Neural cell (in vitro differentiated cells): ENCODE results near the gene FUBP1. TPM values are rescaled to one million over a fixed set of nuclear protein-coding genes. Genes with fewer than 3 reads are reported as not detected.

Experiments
- H2AFZ ChIP-seq: fragments of 200-600, 300-800 bp; sonication (generic), shearing (Covaris generic); 2 replicates; pipeline ENCODE4 v1.6.0; 2014; ENCODE audit warnings: low read depth, mild to moderate bottlenecking, antibody characterized with exemption, low read length, moderate library complexity
- H3F3A ChIP-seq: fragments of 200-600 bp; shearing (Covaris generic); 2 replicates; pipeline ENCODE4 v1.6.1; 2016; ENCODE audit warnings: mild to moderate bottlenecking, moderate library complexity, mixed read lengths, antibody characterized with exemption, low read length; ENCODE audit not compliant: insufficient read depth, poor library complexity, severe bottlenecking
- H3K27ac ChIP-seq: fragments of 200-600, 300-800 bp; sonication (generic), shearing (Covaris generic); 2 replicates; pipeline ENCODE4 v1.5.1; 2014; ENCODE audit warnings: mild to moderate bottlenecking, low read length, moderate library complexity
- H3K27me3 ChIP-seq: fragments of 300-800, 200-600 bp; sonication (generic), shearing (Covaris generic); 2 replicates; pipeline ENCODE4 v1.6.0; 2014; ENCODE audit warnings: mild to moderate bottlenecking, low read depth, low read length, moderate library complexity; ENCODE audit not compliant: insufficient read depth
- H3K36me3 ChIP-seq: fragments of 300-800, 200-600 bp; sonication (generic), shearing (Covaris generic); 2 replicates; pipeline ENCODE4 v1.5.1; 2014; ENCODE audit warnings: mild to moderate bottlenecking, antibody characterized with exemption, low read length, moderate library complexity; ENCODE audit not compliant: insufficient read depth
- H3K4me2 ChIP-seq: fragments of 300-800, 200-600 bp; sonication (generic), shearing (Covaris generic); 2 replicates; pipeline ENCODE4 v1.6.0; 2014; ENCODE audit warnings: mild to moderate bottlenecking, low read length
- H3K4me3 ChIP-seq: fragments of 300-800, 200-600 bp; sonication (generic), shearing (Covaris generic); 2 replicates; pipeline ENCODE4 v1.5.1; 2014; ENCODE audit warnings: mild to moderate bottlenecking, low read length, moderate library complexity
- H3K79me2 ChIP-seq: fragments of 200-600 bp; shearing (Covaris generic); replicated peaks from 2 replicates; pipeline ENCODE4 v1.6.0; 2014; ENCODE audit warnings: mild to moderate bottlenecking, low read length, moderate library complexity; ENCODE audit not compliant: insufficient read depth
- H3K9ac ChIP-seq: fragments of 300-800, 200-600 bp; sonication (generic), shearing (Covaris generic); 2 replicates; pipeline ENCODE4 v1.6.1; 2016; ENCODE audit warnings: mild to moderate bottlenecking, low read length, mixed read lengths
- H3K9me2 ChIP-seq: fragments of 200-600 bp; shearing (Covaris generic); 2 replicates; pipeline ENCODE4 v1.6.1; 2016; ENCODE audit warnings: mild to moderate bottlenecking, low read length, mixed read lengths; ENCODE audit not compliant: insufficient read depth
- H3K9me3 ChIP-seq: fragments of 200-600, 300-800 bp; sonication (generic), shearing (Covaris generic); 2 replicates; pipeline ENCODE4 v1.6.1; 2016; ENCODE audit warnings: mild to moderate bottlenecking, mixed run types, low read length, moderate library complexity, mixed read lengths
- H4K20me1 ChIP-seq: fragments of 200-600 bp; shearing (Covaris generic); 2 replicates; pipeline ENCODE4 v1.6.1; 2016; ENCODE audit warnings: mild to moderate bottlenecking, mixed run types; ENCODE audit not compliant: insufficient read depth
- CTCF ChIP-seq: fragments of 450-650 bp; IDR thresholded peaks from 2 replicates; pipeline ENCODE4 v1.5.1; 2014; ENCODE audit warnings: antibody characterized with exemption, mild to moderate bottlenecking, moderate library complexity; ENCODE audit not compliant: poor library complexity, severe bottlenecking
- EP300 ChIP-seq: fragments of 450-650 bp; conservative IDR thresholded peaks from 2 replicates; pipeline ENCODE4 v1.6.1; 2014; ENCODE audit warnings: antibody characterized with exemption, mild to moderate bottlenecking, moderate library complexity; ENCODE audit not compliant: poor library complexity, severe bottlenecking
- EZH2 ChIP-seq: fragments of 200-600, 300-800 bp; shearing (Covaris generic), sonication (generic); IDR thresholded peaks from 2 replicates; pipeline ENCODE4 v1.6.1; 2014; ENCODE audit warnings: antibody characterized with exemption, low read length, borderline replicate concordance, mild to moderate bottlenecking; ENCODE audit not compliant: insufficient read depth, poor library complexity, severe bottlenecking
- MXI1 ChIP-seq: fragments of 450-650 bp; conservative IDR thresholded peaks from 2 replicates; pipeline ENCODE4 v1.6.1; 2014; ENCODE audit warnings: antibody characterized with exemption, mild to moderate bottlenecking; ENCODE audit not compliant: poor library complexity, severe bottlenecking
- POLR2AphosphoS5 ChIP-seq: IDR thresholded peaks from 2 replicates; pipeline ENCODE4 v1.6.1; 2012
- RAD21 ChIP-seq: fragments of 450-650 bp; conservative IDR thresholded peaks from 2 replicates; pipeline ENCODE4 v1.6.1; 2014; ENCODE audit warnings: antibody characterized with exemption, mild to moderate bottlenecking, moderate library complexity
- SMC3 ChIP-seq: fragments of 450-650 bp; conservative IDR thresholded peaks from 2 replicates; pipeline ENCODE4 v1.6.1; 2014; ENCODE audit warnings: antibody characterized with exemption, mild to moderate bottlenecking, moderate library complexity; ENCODE audit not compliant: poor library complexity
- TAF1 ChIP-seq: IDR thresholded peaks from 2 replicates; pipeline ENCODE4 v1.6.1; 2012; ENCODE audit warnings: low read depth
- polyA plus RNA-seq: library from polyadenylated mRNA; depleted of rRNA; stranded (reverse); fragments of >200 nt; gene quantifications from 2 replicates; pipeline ENCODE4 v1.2.3, GENCODE V29; 2014
- TF ChIP-seq, protein P1 (sequence below): IDR thresholded peaks from 2 replicates; pipeline ENCODE4 v1.6.1; 2012; ENCODE audit warnings: borderline replicate concordance

The FUBP1 gene
- polyA plus RNA-seq, 1 donor from 2014 or later, result 630 TPM

DNA sequence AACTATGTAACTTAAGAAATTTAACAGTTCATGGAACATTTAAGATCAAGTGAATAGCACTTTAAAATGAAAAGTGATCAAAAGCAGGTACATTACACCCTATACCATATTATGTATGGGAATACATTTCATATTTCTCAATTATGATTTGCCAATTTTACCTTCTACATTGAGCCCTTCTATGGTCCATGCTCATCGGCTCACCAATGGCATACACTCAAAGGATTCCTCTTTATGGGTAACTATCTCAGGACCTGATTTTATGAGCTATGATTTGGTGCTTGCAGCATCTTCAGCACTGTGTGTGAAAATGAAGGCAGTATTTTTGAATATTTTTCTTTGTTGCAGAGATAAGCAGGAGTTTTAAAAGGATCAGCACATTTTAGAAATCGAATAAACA, 33.5 kb downstream of the FUBP1 start:
- TF ChIP-seq SMC3 (no peak), EP300 (no peak), POLR2AphosphoS5 (no peak), TAF1 (no peak), MXI1 (no peak), EZH2 (no peak), RAD21 (no peak), CTCF (no peak)
- TF ChIP-seq, protein P1, sequence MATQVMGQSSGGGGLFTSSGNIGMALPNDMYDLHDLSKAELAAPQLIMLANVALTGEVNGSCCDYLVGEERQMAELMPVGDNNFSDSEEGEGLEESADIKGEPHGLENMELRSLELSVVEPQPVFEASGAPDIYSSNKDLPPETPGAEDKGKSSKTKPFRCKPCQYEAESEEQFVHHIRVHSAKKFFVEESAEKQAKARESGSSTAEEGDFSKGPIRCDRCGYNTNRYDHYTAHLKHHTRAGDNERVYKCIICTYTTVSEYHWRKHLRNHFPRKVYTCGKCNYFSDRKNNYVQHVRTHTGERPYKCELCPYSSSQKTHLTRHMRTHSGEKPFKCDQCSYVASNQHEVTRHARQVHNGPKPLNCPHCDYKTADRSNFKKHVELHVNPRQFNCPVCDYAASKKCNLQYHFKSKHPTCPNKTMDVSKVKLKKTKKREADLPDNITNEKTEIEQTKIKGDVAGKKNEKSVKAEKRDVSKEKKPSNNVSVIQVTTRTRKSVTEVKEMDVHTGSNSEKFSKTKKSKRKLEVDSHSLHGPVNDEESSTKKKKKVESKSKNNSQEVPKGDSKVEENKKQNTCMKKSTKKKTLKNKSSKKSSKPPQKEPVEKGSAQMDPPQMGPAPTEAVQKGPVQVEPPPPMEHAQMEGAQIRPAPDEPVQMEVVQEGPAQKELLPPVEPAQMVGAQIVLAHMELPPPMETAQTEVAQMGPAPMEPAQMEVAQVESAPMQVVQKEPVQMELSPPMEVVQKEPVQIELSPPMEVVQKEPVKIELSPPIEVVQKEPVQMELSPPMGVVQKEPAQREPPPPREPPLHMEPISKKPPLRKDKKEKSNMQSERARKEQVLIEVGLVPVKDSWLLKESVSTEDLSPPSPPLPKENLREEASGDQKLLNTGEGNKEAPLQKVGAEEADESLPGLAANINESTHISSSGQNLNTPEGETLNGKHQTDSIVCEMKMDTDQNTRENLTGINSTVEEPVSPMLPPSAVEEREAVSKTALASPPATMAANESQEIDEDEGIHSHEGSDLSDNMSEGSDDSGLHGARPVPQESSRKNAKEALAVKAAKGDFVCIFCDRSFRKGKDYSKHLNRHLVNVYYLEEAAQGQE, result no peak
- peaks cover 32% of the 10 kb centered on the region for H3K36me3 ChIP-seq

GRCh38 chr1:77942400-77943140, 36.3 kb downstream of the FUBP1 start:
- Histone ChIP-seq H3K4me3 (no peak overlapping the region), H3K27ac (no peak overlapping the region), H3K9me3 (no peaks in the 10 kb centered on the region), H3F3A (no peaks in the 10 kb centered on the region), H3K36me3 (peaks cover 17% of the 10 kb centered on the region), H3K79me2 (no peaks in the 10 kb centered on the region), H3K9me2 (no peaks in the 10 kb centered on the region), H4K20me1 (no peaks in the 10 kb centered on the region), H2AFZ (no peak overlapping the region), H3K27me3 (no peaks in the 10 kb centered on the region), H3K9ac (no peak overlapping the region), H3K4me2 (no peak overlapping the region)
- TF ChIP-seq RAD21 (no peak), POLR2AphosphoS5 (no peak), MXI1 (no peak), SMC3 (no peak), TAF1 (no peak), EP300 (no peak), EZH2 (no peak)
- TF ChIP-seq, protein P1, result no peak

More for the DNA sequence above, 33.5 kb downstream of the FUBP1 start:
- Histone ChIP-seq H4K20me1 (no peaks in the 10 kb centered on the region), H3K27me3 (no peaks in the 10 kb centered on the region), H3K9ac (no peak overlapping the region), H3K4me3 (no peak overlapping the region), H3K4me2 (no peak overlapping the region), H3K79me2 (peaks cover 6% of the 10 kb centered on the region), H3K9me3 (no peaks in the 10 kb centered on the region), H3K9me2 (no peaks in the 10 kb centered on the region), H3F3A (no peaks in the 10 kb centered on the region), H2AFZ (no peak overlapping the region), H3K27ac (no peak overlapping the region)
